ENCODE measurements around the gene MAP3K10. TPM values are rescaled to one million over a fixed set of nuclear protein-coding genes. Genes with fewer than 3 reads are reported as not detected.

The MAP3K10 gene
- total and polyA plus RNA-seq, 2 of the 13 experiments (the other 11 are each of a cell fraction or from before 2014, with no cell fraction given): 3.4 to 5.0 TPM

GRCh38 chr19:40253611-40254092, 62.4 kb downstream of the MAP3K10 start (continued):
- TF ChIP-seq FOXA1 (IDR thresholded peaks at IDR 0.05) (no peak), FOXA1 (CRISPR knock-in tag; IDR thresholded peaks at IDR 0.05) (peak; percentile 35; the same call in 1 of the 2 replicates), RXRB (CRISPR knock-in tag; IDR thresholded peaks at IDR 0.05; ENCODE audit: borderline replicate concordance) (peak; percentile 20; the same call in 1 of the 2 replicates), EHMT2 (IDR thresholded peaks at IDR 0.05; ENCODE audit: borderline replicate concordance, low read depth, low read length) (no peak), TCF7 (IDR thresholded peaks at IDR 0.05; ENCODE audit: low read depth) (peak; percentile 45), MIXL1 (CRISPR knock-in tag; IDR thresholded peaks at IDR 0.05) (peak; percentile 52; the same call in 1 of the 2 replicates), ZNF331 (CRISPR knock-in tag; IDR thresholded peaks at IDR 0.05) (peak; percentile 46; the same call in 1 of the 2 replicates), PBX3 (CRISPR knock-in tag; IDR thresholded peaks at IDR 0.05; ENCODE audit: borderline replicate concordance) (no peak), ZNF235 (CRISPR knock-in tag; IDR thresholded peaks at IDR 0.05; ENCODE audit: borderline replicate concordance) (no peak), ASH2L (IDR thresholded peaks at IDR 0.05; ENCODE audit: insufficient read length, low read depth, low read length) (peak; percentile 60), FOXK2 (IDR thresholded peaks at IDR 0.05) (peak; percentile 69), NCOR1 (IDR thresholded peaks at IDR 0.05; ENCODE audit: borderline replicate concordance, low read length) (peak; percentile 88; the same call in 1 of the 2 replicates), ZNF362 (CRISPR knock-in tag; IDR thresholded peaks at IDR 0.05; ENCODE audit: borderline replicate concordance) (peak; percentile 98), TGIF2 (CRISPR knock-in tag; IDR thresholded peaks at IDR 0.05) (peak; percentile 71; the same call in 1 of the 2 replicates), ZNF75D (CRISPR knock-in tag; IDR thresholded peaks at IDR 0.05; ENCODE audit: borderline replicate concordance) (no peak), HNF4G (IDR thresholded peaks at IDR 0.05; ENCODE audit: borderline replicate concordance, low read depth, low read length) (peak; percentile 89), HNF4G (CRISPR knock-in tag; IDR thresholded peaks at IDR 0.05; ENCODE audit: borderline replicate concordance, low read depth) (no peak), KDM6A (CRISPR knock-in tag; IDR thresholded peaks at IDR 0.05; ENCODE audit: low read depth) (peak; percentile 50; the same call in 1 of the 2 replicates), SOX13 (IDR thresholded peaks at IDR 0.05) (no peak), SOX13 (CRISPR knock-in tag; conservative IDR thresholded peaks at IDR 0.05 in 1 of 2, IDR thresholded peaks at IDR 0.05 in 1 of 2) (peak in 1 of 2 experiments; percentile 79; a peak in 2 of 4 replicates), HNF4A (CRISPR knock-in tag; IDR thresholded peaks at IDR 0.05) (peak; percentile 50; the same call in 1 of the 2 replicates), FOXK1 (CRISPR knock-in tag; IDR thresholded peaks at IDR 0.05; ENCODE audit: borderline replicate concordance, low read depth) (0 out of 2 replicates have a peak, but pooled peaks have one; percentile 15), SALL2 (CRISPR knock-in tag; IDR thresholded peaks at IDR 0.05) (no peak)
- TF ChIP-seq, protein P1, sequence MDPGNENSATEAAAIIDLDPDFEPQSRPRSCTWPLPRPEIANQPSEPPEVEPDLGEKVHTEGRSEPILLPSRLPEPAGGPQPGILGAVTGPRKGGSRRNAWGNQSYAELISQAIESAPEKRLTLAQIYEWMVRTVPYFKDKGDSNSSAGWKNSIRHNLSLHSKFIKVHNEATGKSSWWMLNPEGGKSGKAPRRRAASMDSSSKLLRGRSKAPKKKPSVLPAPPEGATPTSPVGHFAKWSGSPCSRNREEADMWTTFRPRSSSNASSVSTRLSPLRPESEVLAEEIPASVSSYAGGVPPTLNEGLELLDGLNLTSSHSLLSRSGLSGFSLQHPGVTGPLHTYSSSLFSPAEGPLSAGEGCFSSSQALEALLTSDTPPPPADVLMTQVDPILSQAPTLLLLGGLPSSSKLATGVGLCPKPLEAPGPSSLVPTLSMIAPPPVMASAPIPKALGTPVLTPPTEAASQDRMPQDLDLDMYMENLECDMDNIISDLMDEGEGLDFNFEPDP (CRISPR knock-in tag; conservative IDR thresholded peaks at IDR 0.05): no peak
- TF ChIP-seq, protein P2, sequence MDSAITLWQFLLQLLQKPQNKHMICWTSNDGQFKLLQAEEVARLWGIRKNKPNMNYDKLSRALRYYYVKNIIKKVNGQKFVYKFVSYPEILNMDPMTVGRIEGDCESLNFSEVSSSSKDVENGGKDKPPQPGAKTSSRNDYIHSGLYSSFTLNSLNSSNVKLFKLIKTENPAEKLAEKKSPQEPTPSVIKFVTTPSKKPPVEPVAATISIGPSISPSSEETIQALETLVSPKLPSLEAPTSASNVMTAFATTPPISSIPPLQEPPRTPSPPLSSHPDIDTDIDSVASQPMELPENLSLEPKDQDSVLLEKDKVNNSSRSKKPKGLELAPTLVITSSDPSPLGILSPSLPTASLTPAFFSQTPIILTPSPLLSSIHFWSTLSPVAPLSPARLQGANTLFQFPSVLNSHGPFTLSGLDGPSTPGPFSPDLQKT (CRISPR knock-in tag; IDR thresholded peaks at IDR 0.05; ENCODE audit: borderline replicate concordance): no peak

All from HepG2 (cell line).